Neuronal stem cell (in vitro differentiated cells): ENCODE results near the gene ZBTB46.

Source experiments
- DNase-seq: peaks from one replicate; pipeline ENCODE4 v3.0.0-alpha.2; 2013; ENCODE audit warnings: low spot score
- H2AFZ ChIP-seq: one replicate; pipeline ENCODE4 v1.6.1; 2013; ENCODE audit warnings: mild to moderate bottlenecking, low read length, inconsistent platforms
- H2AK5ac ChIP-seq: 2 replicates; pipeline ENCODE4 v1.6.1; 2013; ENCODE audit warnings: low read depth, mild to moderate bottlenecking, inconsistent platforms, low read length, moderate library complexity, mixed read lengths
- H2BK120ac ChIP-seq: 2 replicates; pipeline ENCODE4 v1.6.1; 2013; ENCODE audit warnings: low read depth, mild to moderate bottlenecking, inconsistent platforms, low read length, moderate library complexity, mixed read lengths
- H2BK12ac ChIP-seq: one replicate; pipeline ENCODE4 v1.6.1; 2013; ENCODE audit warnings: low read length, inconsistent platforms
- H2BK15ac ChIP-seq: 2 replicates; pipeline ENCODE4 v1.6.1; 2013; ENCODE audit warnings: mild to moderate bottlenecking, low read length, inconsistent platforms, mixed read lengths
- H2BK5ac ChIP-seq: one replicate; pipeline ENCODE4 v1.6.1; 2013; ENCODE audit warnings: inconsistent platforms, mild to moderate bottlenecking, low read length, moderate library complexity
- H3K14ac ChIP-seq: one replicate; pipeline ENCODE4 v1.6.1; 2013; ENCODE audit warnings: low read length, inconsistent platforms
- H3K18ac ChIP-seq: 2 replicates; pipeline ENCODE4 v1.6.1; 2013; ENCODE audit warnings: low read length, inconsistent platforms
- H3K23ac ChIP-seq: 2 replicates; pipeline ENCODE4 v1.6.1; 2013; ENCODE audit warnings: low read depth, mild to moderate bottlenecking, mixed read lengths, low read length, inconsistent platforms; ENCODE audit not compliant: poor library complexity
- H3K27ac ChIP-seq: replicated peaks from 3 replicates; pipeline ENCODE4 v1.5.1; 2013; ENCODE audit warnings: low read length, inconsistent platforms
- H3K27me3 ChIP-seq, 3 experiments: 2 replicates each; pipeline ENCODE4 v1.6.1; 2013; ENCODE audit warnings: low read length in 3 of 3, mild to moderate bottlenecking in 2 of 3, inconsistent platforms in 1 of 3, low read depth in 1 of 3, mixed read lengths in 1 of 3, moderate library complexity in 1 of 3; ENCODE audit not compliant: control insufficient read depth in 3 of 3, insufficient read depth in 3 of 3
- H3K36me3 ChIP-seq, 2 donors: replicated peaks in 1 of 2; 2 replicates each; pipeline ENCODE4 v1.6.1; 2013; ENCODE audit warnings: low read length in 2 of 2; ENCODE audit not compliant: control insufficient read depth in 2 of 2, insufficient read depth in 2 of 2
- H3K4ac ChIP-seq: 2 replicates; pipeline ENCODE4 v1.6.1; 2013; ENCODE audit warnings: inconsistent platforms, mild to moderate bottlenecking, low read length, moderate library complexity
- H3K4me1 ChIP-seq, 2 donors: 1 replicate in 1 of 2; 2 replicates in 1 of 2; pipeline ENCODE4 v1.6.1; 2013; ENCODE audit warnings: low read length in 2 of 2, low read depth in 1 of 2; ENCODE audit not compliant: control insufficient read depth in 2 of 2, insufficient read depth in 1 of 2
- H3K4me2 ChIP-seq: one replicate; pipeline ENCODE4 v1.6.1; 2013; ENCODE audit warnings: mild to moderate bottlenecking, low read length, inconsistent platforms; ENCODE audit not compliant: insufficient read depth, poor library complexity, severe bottlenecking
- H3K4me3 ChIP-seq, 2 donors: 2 replicates each; pipeline ENCODE4 v1.5.1; 2013; ENCODE audit warnings: low read length in 2 of 2, mild to moderate bottlenecking in 2 of 2, inconsistent platforms in 1 of 2, moderate library complexity in 1 of 2
- H3K79me1 ChIP-seq: one replicate; pipeline ENCODE4 v1.6.1; 2013; ENCODE audit warnings: low read depth, mild to moderate bottlenecking, inconsistent platforms, low read length, moderate library complexity
- H3K9ac ChIP-seq: one replicate; pipeline ENCODE4 v1.6.1; 2013; ENCODE audit warnings: mild to moderate bottlenecking, low read depth, low read length, inconsistent platforms; ENCODE audit not compliant: poor library complexity
- H3K9me3 ChIP-seq, 2 donors: replicated peaks in 1 of 2; 2 replicates each; pipeline versions ENCODE3 to v1.6.1; 2013; ENCODE audit warnings: low read length in 2 of 2, mild to moderate bottlenecking in 2 of 2, inconsistent platforms in 1 of 2, low read depth in 1 of 2, mixed read lengths in 1 of 2, moderate library complexity in 1 of 2; ENCODE audit not compliant: control insufficient read depth in 2 of 2, insufficient read depth in 1 of 2
- H4K8ac ChIP-seq: one replicate; pipeline ENCODE4 v1.6.1; 2013; ENCODE audit warnings: low read depth, mild to moderate bottlenecking, inconsistent platforms, low read length, moderate library complexity
- H4K91ac ChIP-seq: one replicate; pipeline ENCODE4 v1.6.1; 2013; ENCODE audit warnings: low read length, low read depth, mild to moderate bottlenecking, inconsistent platforms; ENCODE audit not compliant: poor library complexity
- WGBS, 2 donors: extraction: QIAGEN DNeasy Blood & Tissue Kit; methylation state at CpG; one replicate each; pipeline ENCODE4 v1.1.7; 2013; ENCODE audit warnings: missing lambda C conversion rate in 2 of 2, mixed read lengths in 1 of 2; ENCODE audit not compliant: insufficient read length in 2 of 2, insufficient replicate concordance in 1 of 2; ENCODE audit errors: extremely low coverage in 2 of 2; 5-methylcytosine and 5-hydroxymethylcytosine counted together

Gene ZBTB46

GRCh38 chr20:63836458-63837344 is 5.6 kb upstream of the ZBTB46 start:
- Histone ChIP-seq H2BK15ac (peak overlapping the region; percentile 87), H3K23ac (no peak overlapping the region), H3K36me3 (no peaks in the 10 kb centered on the region), H3K27me3 (peaks cover 0 to 14% (median 7%) of the 10 kb centered on the region in 3 experiments), H4K91ac (no peak overlapping the region), H3K4me2 (no peak overlapping the region), H2AK5ac (peak overlapping the region; percentile 53), H3K4me3 (no peak overlapping the region), H3K18ac (peak overlapping the region; percentile 91), H3K9me3 (no peaks in the 10 kb centered on the region), H3K79me1 (no peaks in the 10 kb centered on the region), H2BK120ac (no peak overlapping the region), H3K4ac (peak overlapping the region; percentile 26), H3K9ac (peak overlapping the region; percentile 44), H2BK12ac (peak overlapping the region; percentile 63), H2AFZ (peak overlapping the region; percentile 69), H3K14ac (peak overlapping the region; percentile 63), H4K8ac (peak overlapping the region; percentile 17), H3K4me1 (peaks cover 13 to 22% of the 10 kb centered on the region in 2 donors), H2BK5ac (peak overlapping the region; percentile 87), H3K27ac (no peak overlapping the region)
- no peak for DNase-seq
- no CpG with 5 or more reads among the region's 27 CpGs for WGBS, 2 donors

GRCh38 chr20:63835021-63835858 is 4.2 kb upstream of the ZBTB46 start:
- peak overlapping the region; percentile 54 for H3K27ac ChIP-seq
- H3K4ac ChIP-seq = peak overlapping the region; percentile 98
- no peaks in the 10 kb centered on the region for H3K79me1 ChIP-seq
- H3K9ac ChIP-seq = peak overlapping the region; percentile 84
- H3K36me3 ChIP-seq = no peaks in the 10 kb centered on the region
- peak overlapping the region; percentile 84 for H3K14ac ChIP-seq
- peak overlapping the region; percentile 72 for H2BK120ac ChIP-seq
- peak overlapping the region; percentile 98 for H2BK12ac ChIP-seq
- H3K4me2 ChIP-seq = peak overlapping the region; percentile 25
- H3K4me3 ChIP-seq = no peak overlapping the region
- H4K8ac ChIP-seq = peak overlapping the region; percentile 96
- H3K4me1 ChIP-seq = peaks cover 13 to 22% of the 10 kb centered on the region in 2 donors
- peak overlapping the region; percentile 98 for H3K18ac ChIP-seq
- peak overlapping the region; percentile 97 for H2BK5ac ChIP-seq
- peak overlapping the region; percentile 100 for H2AK5ac ChIP-seq
- WGBS, 2 donors = no CpG with 5 or more reads among the region's 21 CpGs
- H2BK15ac ChIP-seq = peak overlapping the region; percentile 100
- DNase-seq = peak; percentile 92
- H2AFZ ChIP-seq = peak overlapping the region; percentile 76
- peaks cover 0 to 18% (median 10%) of the 10 kb centered on the region in 3 experiments for H3K27me3 ChIP-seq
- peak overlapping the region; percentile 73 for H3K23ac ChIP-seq
- no peaks in the 10 kb centered on the region for H3K9me3 ChIP-seq
- peak overlapping the region; percentile 95 for H4K91ac ChIP-seq

GRCh38 chr20:63834491-63834880 is 3.4 kb upstream of the ZBTB46 start:
- Histone ChIP-seq H3K4me2 (no peak overlapping the region), H3K4ac (peak overlapping the region; percentile 79), H2AFZ (peak overlapping the region; percentile 76), H3K36me3 (no peaks in the 10 kb centered on the region), H2AK5ac (peak overlapping the region; percentile 99), H3K27me3 (peaks cover 0 to 23% (median 10%) of the 10 kb centered on the region in 3 experiments), H3K9ac (no peak overlapping the region), H2BK15ac (peak overlapping the region; percentile 95), H3K23ac (peak overlapping the region; percentile 68), H2BK12ac (no peak overlapping the region), H3K9me3 (no peaks in the 10 kb centered on the region), H3K79me1 (no peaks in the 10 kb centered on the region), H2BK5ac (peak overlapping the region; percentile 97), H4K91ac (peak overlapping the region; percentile 11), H3K18ac (peak overlapping the region; percentile 98), H3K14ac (peak overlapping the region; percentile 85), H4K8ac (no peak overlapping the region), H2BK120ac (no peak overlapping the region), H3K27ac (no peak overlapping the region), H3K4me3 (no peak overlapping the region), H3K4me1 (peaks cover 15 to 25% of the 10 kb centered on the region in 2 donors)
- no CpG with 5 or more reads among the region's 9 CpGs for WGBS, 2 donors
- DNase-seq = no peak
